CD14-positive monocyte (primary cell): Measurements from ENCODE around the gene BTBD9. TPM values are rescaled to one million over a fixed set of nuclear protein-coding genes. Genes with fewer than 3 reads are reported as not detected.

Source experiments
- DNase-seq, 3 donors: peaks; one replicate each; pipeline ENCODE4 v3.0.0-alpha.2; 2011 to 2022
- H2AFZ ChIP-seq: 2 replicates; pipeline ENCODE4 v1.6.0; 2012; ENCODE audit warnings: mild to moderate bottlenecking, low read depth, low read length, inconsistent platforms; ENCODE audit not compliant: insufficient read depth, poor library complexity, severe bottlenecking
- H3K27ac ChIP-seq, 2 donors: 1 replicate in 1 of 2; 2 replicates in 1 of 2; pipeline ENCODE4 v1.5.1; 2012 to 2013; ENCODE audit warnings: low read length in 2 of 2, control low read depth in 1 of 2, inconsistent platforms in 1 of 2, low read depth in 1 of 2, mild to moderate bottlenecking in 1 of 2
- H3K27me3 ChIP-seq, 2 donors: one replicate each; pipeline versions ENCODE4 v1.6.0 to v1.6.1; 2011 to 2013; ENCODE audit warnings: low read length in 2 of 2; ENCODE audit not compliant: control insufficient read depth in 2 of 2, insufficient read depth in 2 of 2
- H3K36me3 ChIP-seq, 2 donors: replicated peaks in 1 of 2; 1 replicate in 1 of 2; 2 replicates in 1 of 2; pipeline versions ENCODE4 v1.5.1 to v1.6.1; 2012 to 2013; ENCODE audit warnings: low read length in 2 of 2, control low read depth in 1 of 2, inconsistent platforms in 1 of 2, mild to moderate bottlenecking in 1 of 2; ENCODE audit not compliant: insufficient read depth in 2 of 2, control insufficient read depth in 1 of 2
- H3K4me1 ChIP-seq, 2 donors: 1 replicate in 1 of 2; 2 replicates in 1 of 2; pipeline versions ENCODE4 v1.5.1 to v1.6.1; 2012 to 2013; ENCODE audit warnings: low read length in 2 of 2, control low read depth in 1 of 2, inconsistent platforms in 1 of 2, mild to moderate bottlenecking in 1 of 2, moderate library complexity in 1 of 2; ENCODE audit not compliant: insufficient read depth in 2 of 2, control insufficient read depth in 1 of 2
- H3K4me2 ChIP-seq: replicated peaks from 2 replicates; pipeline ENCODE3; 2012; ENCODE audit warnings: low read length, moderate library complexity, mild to moderate bottlenecking; ENCODE audit not compliant: poor library complexity, severe bottlenecking; ENCODE audit errors: extremely low read depth
- H3K4me3 ChIP-seq, 3 experiments: fragments of 200-600 bp in 1 of 3; sonication (generic) in 1 of 3; replicated peaks in 1 of 3; 1 replicate in 2 of 3; 2 replicates in 1 of 3; pipeline ENCODE4 v1.5.1; 2011 to 2013; ENCODE audit warnings: low read length in 3 of 3, mild to moderate bottlenecking in 3 of 3, control low read depth in 2 of 3, low read depth in 2 of 3, inconsistent platforms in 1 of 3, moderate library complexity in 1 of 3
- H3K79me2 ChIP-seq: 2 replicates; pipeline ENCODE4 v1.6.0; 2012; ENCODE audit warnings: mild to moderate bottlenecking, control low read depth, inconsistent platforms, low read length, moderate library complexity; ENCODE audit not compliant: insufficient read depth
- H3K9ac ChIP-seq: 2 replicates; pipeline ENCODE4 v1.6.0; 2017; ENCODE audit warnings: low read length, mild to moderate bottlenecking; ENCODE audit not compliant: insufficient read depth, poor library complexity, severe bottlenecking
- H3K9me3 ChIP-seq, 2 donors: replicated peaks in 1 of 2; 1 replicate in 1 of 2; 2 replicates in 1 of 2; pipeline versions ENCODE4 v1.5.1 to v1.6.1; 2012 to 2013; ENCODE audit warnings: low read length in 2 of 2, control low read depth in 1 of 2; ENCODE audit not compliant: control insufficient read depth in 1 of 2, insufficient read depth in 1 of 2
- H4K20me1 ChIP-seq: 2 replicates; pipeline ENCODE4 v1.6.0; 2012; ENCODE audit warnings: mild to moderate bottlenecking, low read length, control low read depth, moderate library complexity; ENCODE audit not compliant: insufficient read depth
- H3K27ac Mint-ChIP-seq, 7 donors: one replicate each; pipeline ENCODE4 v1.8.0; 2020; ENCODE audit warnings: mild to moderate bottlenecking in 7 of 7, mixed read lengths in 7 of 7, moderate library complexity in 6 of 7, inconsistent platforms in 2 of 7
- H3K27me3 Mint-ChIP-seq, 3 donors: one replicate each; pipeline ENCODE4 v1.8.0; 2021 to 2022; ENCODE audit warnings: low read depth in 3 of 3, mild to moderate bottlenecking in 3 of 3, mixed read lengths in 3 of 3, moderate library complexity in 3 of 3, inconsistent platforms in 1 of 3
- H3K36me3 Mint-ChIP-seq, 2 donors: one replicate each; pipeline ENCODE4 v1.8.0; 2020; ENCODE audit warnings: mixed read lengths in 2 of 2, inconsistent platforms in 1 of 2, mild to moderate bottlenecking in 1 of 2
- H3K4me1 Mint-ChIP-seq: one replicate; pipeline ENCODE4 v1.8.0; 2020; ENCODE audit warnings: mild to moderate bottlenecking, mixed read lengths
- H3K4me3 Mint-ChIP-seq, 2 donors: one replicate each; pipeline ENCODE4 v1.8.0; 2020; ENCODE audit warnings: mild to moderate bottlenecking in 2 of 2, mixed read lengths in 2 of 2, moderate library complexity in 1 of 2
- H3K9me3 Mint-ChIP-seq, 7 donors: one replicate each; pipeline ENCODE4 v1.8.0; 2020 to 2022; ENCODE audit warnings: mixed read lengths in 7 of 7, mild to moderate bottlenecking in 6 of 7, moderate library complexity in 6 of 7, inconsistent platforms in 2 of 7
- CTCF ChIP-seq: fragments of 200-600 bp; IDR thresholded peaks from one replicate; pipeline ENCODE4 v1.8.0; 2022; ENCODE audit warnings: antibody characterized with exemption, mild to moderate bottlenecking
- WGBS: methylation state at CpG from one replicate; pipeline ENCODE4 v1.1.5; 2013; ENCODE audit warnings: missing lambda C conversion rate; ENCODE audit not compliant: insufficient coverage; 5-methylcytosine and 5-hydroxymethylcytosine counted together
- intact Hi-C, 2 donors: fragments of 100-400 bp; cut with micrococcal nuclease; formaldehyde crosslinking; loops; one replicate each; pipeline versions ENCODE4 v1.15.0 to v1.15.1; 2023
- polyA plus RNA-seq, 3 donors: library from polyadenylated mRNA; depleted of rRNA in 1 of 3; unstranded in 2 of 3; stranded (reverse) in 1 of 3; fragments of 300-500 nt in 2 of 3; fragments of >200 nt in 1 of 3; fragmentation: Illumina TruSeq in 2 of 3; gene quantifications; 1 replicate in 2 of 3; 2 replicates in 1 of 3; pipeline ENCODE4 v1.2.3, GENCODE V29; 2012 to 2021

The BTBD9 gene
- polyA plus RNA-seq, 3 donors, result 5.2 to 7.5 (median 6.2) TPM

- intact Hi-C loops, result no loop called here
- WGBS, result no CpG with 5 or more reads among the region's 3 CpGs
- H3K27me3 Mint-ChIP-seq, result no peaks in the 10 kb centered on the region
- no peak overlapping the region for H3K4me3 ChIP-seq
- no peak overlapping the region for H3K4me3 Mint-ChIP-seq
- no peak overlapping the region for H3K27ac Mint-ChIP-seq
- H3K9me3 ChIP-seq, result no peaks in the 10 kb centered on the region
- H3K27me3 ChIP-seq, result no peaks in the 10 kb centered on the region
- peaks cover 1 to 2% of the 10 kb centered on the region in 2 donors for H3K36me3 Mint-ChIP-seq
- H4K20me1 ChIP-seq, result no peaks in the 10 kb centered on the region
- H3K36me3 ChIP-seq, result no peaks in the 10 kb centered on the region
- no peaks in the 10 kb centered on the region for H3K9me3 Mint-ChIP-seq
- no peak overlapping the region for H3K9ac ChIP-seq
- H3K4me1 ChIP-seq, result no peaks in the 10 kb centered on the region
- H2AFZ ChIP-seq, result no peak overlapping the region
- H3K79me2 ChIP-seq, result no peaks in the 10 kb centered on the region
- no peak for TF ChIP-seq CTCF
- peaks cover 4% of the 10 kb centered on the region for H3K4me1 Mint-ChIP-seq
- H3K4me2 ChIP-seq, result no peak overlapping the region
- no peak for DNase-seq
- H3K27ac ChIP-seq, result no peak overlapping the region
Measured at GRCh38 chr6:38658418-38659167, 18.9 kb upstream of the BTBD9 start.

- Histone ChIP-seq H3K9me3 (no peaks in the 10 kb centered on the region), H4K20me1 (no peaks in the 10 kb centered on the region), H2AFZ (no peak overlapping the region), H3K4me3 (no peak overlapping the region), H3K79me2 (no peaks in the 10 kb centered on the region), H3K27ac (no peak overlapping the region), H3K36me3 (no peaks in the 10 kb centered on the region), H3K4me1 (no peaks in the 10 kb centered on the region), H3K9ac (no peak overlapping the region), H3K4me2 (no peak overlapping the region), H3K27me3 (no peaks in the 10 kb centered on the region)
- Mint-ChIP-seq H3K36me3 (peaks cover 1 to 2% of the 10 kb centered on the region in 2 donors), H3K4me1 (peaks cover 4% of the 10 kb centered on the region), H3K27ac (no peak overlapping the region), H3K9me3 (peaks cover 0 to 4% (median 0%) of the 10 kb centered on the region in 7 donors), H3K27me3 (no peaks in the 10 kb centered on the region), H3K4me3 (no peak overlapping the region)
- intact Hi-C loops, result no loop called here
- DNase-seq, result no peak
- WGBS, result no CpG with 5 or more reads among the region's 1 CpG
- TF ChIP-seq CTCF, result no peak
Measured at GRCh38 chr6:38656896-38657295, 17.2 kb upstream of the BTBD9 start.
